Common myeloid progenitor, CD34-positive (primary cell): ENCODE measurements around the gene ARMC9.

ENCODE experiments used
- CTCF ChIA-PET: fragments of 350-600 bp; sonication (Branson Sonifier 250); formaldehyde crosslinking; loops from one replicate; lab custom pipeline; 2021; ENCODE audit warnings: antibody characterized with exemption; lab: Charles Lee
- POLR2A ChIA-PET: fragments of 350-600 bp; sonication (Branson Sonifier 250); formaldehyde crosslinking; loops from one replicate; lab custom pipeline; 2021; ENCODE audit warnings: antibody characterized with exemption; lab: Charles Lee
- DNase-seq, 3 donors: peaks; one replicate each; pipeline versions ENCODE4 v3.0.0 to v3.0.0-alpha.2; 2013
- H3K27ac ChIP-seq, 2 experiments: 1 replicate in 1 of 2; 2 replicates in 1 of 2; pipeline ENCODE4 v1.7.0; 2013; ENCODE audit warnings: inconsistent platforms in 2 of 2, low read length in 2 of 2, mild to moderate bottlenecking in 2 of 2, low read depth in 1 of 2, moderate library complexity in 1 of 2; ENCODE audit not compliant: severe bottlenecking in 2 of 2, insufficient read depth in 1 of 2, poor library complexity in 1 of 2
- H3K27me3 ChIP-seq, 5 experiments: replicated peaks in 2 of 5; 1 replicate in 3 of 5; 2 replicates in 2 of 5; pipeline versions ENCODE4 v1.6.1 to v1.7.0; 2013; ENCODE audit warnings: low read length in 4 of 5, mild to moderate bottlenecking in 2 of 5, moderate library complexity in 2 of 5, inconsistent platforms in 1 of 5; ENCODE audit not compliant: insufficient read depth in 5 of 5, control insufficient read depth in 4 of 5
- H3K36me3 ChIP-seq, 4 experiments: 1 replicate in 2 of 4; 2 replicates in 2 of 4; pipeline versions ENCODE4 v1.6.1 to v1.7.0; 2013; ENCODE audit warnings: low read length in 3 of 4, control low read depth in 1 of 4, mild to moderate bottlenecking in 1 of 4; ENCODE audit not compliant: control insufficient read depth in 4 of 4, insufficient read depth in 4 of 4
- H3K4me1 ChIP-seq, 4 experiments: 1 replicate in 3 of 4; 2 replicates in 1 of 4; pipeline versions ENCODE4 v1.6.1 to v1.7.1; 2013; ENCODE audit warnings: low read length in 3 of 4, mild to moderate bottlenecking in 3 of 4, control low read depth in 1 of 4, inconsistent platforms in 1 of 4, moderate library complexity in 1 of 4; ENCODE audit not compliant: control insufficient read depth in 4 of 4, insufficient read depth in 4 of 4; ENCODE audit errors: control extremely low read depth in 1 of 4
- H3K4me3 ChIP-seq, 7 experiments: 1 replicate in 4 of 7; 2 replicates in 3 of 7; pipeline versions ENCODE4 v1.5.1 to v1.7.0; 2013; ENCODE audit warnings: mild to moderate bottlenecking in 7 of 7, low read length in 6 of 7, moderate library complexity in 6 of 7, inconsistent platforms in 2 of 7, low read depth in 2 of 7, control low read depth in 1 of 7; ENCODE audit not compliant: insufficient read depth in 4 of 7, control insufficient read depth in 1 of 7; ENCODE audit errors: extremely low read depth in 1 of 7
- H3K9me3 ChIP-seq, 5 experiments: 1 replicate in 4 of 5; 2 replicates in 1 of 5; pipeline versions ENCODE4 v1.6.1 to v1.7.1; 2013; ENCODE audit warnings: low read length in 4 of 5, mild to moderate bottlenecking in 2 of 5, inconsistent platforms in 1 of 5, low read depth in 1 of 5, moderate library complexity in 1 of 5; ENCODE audit not compliant: control insufficient read depth in 4 of 5, insufficient read depth in 2 of 5; ENCODE audit errors: control extremely low read depth in 1 of 5
- WGBS: methylation state at CpG from one replicate; pipeline ENCODE4 v1.1.5; 2013; ENCODE audit not compliant: insufficient coverage; 5-methylcytosine and 5-hydroxymethylcytosine counted together

Gene ARMC9

DNA sequence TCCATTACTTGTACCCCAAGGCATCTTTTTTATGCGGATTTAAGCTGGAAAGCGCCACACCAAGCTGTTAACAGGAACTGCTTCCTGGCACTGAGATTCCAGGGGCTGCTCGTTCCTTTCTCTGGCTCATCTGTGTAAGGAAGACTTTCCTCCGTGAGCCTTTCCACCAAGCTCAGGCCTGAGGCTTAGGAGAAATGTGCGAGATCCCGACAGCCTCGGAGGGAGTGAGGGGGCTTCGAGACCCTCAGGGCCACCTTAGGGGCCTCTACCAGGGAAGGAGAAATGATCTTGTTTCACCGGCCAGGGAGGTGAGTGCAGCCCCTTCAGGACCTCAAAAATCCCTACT is 214.2 kb downstream of the ARMC9 start:
- no peaks in the 10 kb centered on the region for H3K36me3 ChIP-seq
- peaks cover 0 to 5% (median 0%) of the 10 kb centered on the region in 5 experiments for H3K9me3 ChIP-seq
- H3K27ac ChIP-seq, result no peak overlapping the region
- WGBS, result 58% methylated on average over 8 of the region's 9 CpGs
- ChIA-PET CTCF (interaction anchor here (0.8 to 17.1 kb wide), 26 partner anchors 9 to 313 kb away, joined by 3 to 234 read pairs (median 5); no protein-coding TSS in a partner anchor), POLR2A (no interaction called here)
- H3K4me1 ChIP-seq, result peaks cover 0 to 11% (median 5%) of the 10 kb centered on the region in 4 experiments
- H3K4me3 ChIP-seq, result peak overlapping the region in 4 of 7 experiments; percentile 64 to 78 (median 72)
- DNase-seq, result no peak
- peaks cover 0 to 8% (median 5%) of the 10 kb centered on the region in 5 experiments for H3K27me3 ChIP-seq

DNA sequence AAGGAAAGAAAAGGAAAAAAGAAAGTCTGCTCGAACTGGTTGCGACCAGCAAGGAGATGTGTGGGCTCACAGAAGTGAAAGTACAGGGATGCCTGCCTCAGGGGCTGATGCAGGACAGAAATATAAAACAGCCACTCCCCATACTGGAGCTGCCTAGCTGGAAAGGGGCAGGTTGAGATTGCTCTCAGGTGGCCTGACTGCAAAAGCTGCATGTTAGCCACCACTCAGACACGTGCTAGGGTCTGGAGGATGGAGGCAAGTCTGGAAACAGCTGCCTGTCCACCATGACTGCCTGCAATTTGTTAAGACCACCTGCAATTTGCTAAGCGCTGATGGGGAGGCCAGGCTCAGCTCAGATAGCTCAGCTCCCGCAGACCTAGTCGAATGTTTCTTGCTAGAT is 215.0 kb downstream of the ARMC9 start:
- H3K27me3 ChIP-seq, result peaks cover 0 to 8% (median 5%) of the 10 kb centered on the region in 5 experiments
- ChIA-PET CTCF (interaction anchor here (0.8 to 17.1 kb wide), 20 partner anchors 9 to 314 kb away, joined by 3 to 234 read pairs (median 6); no protein-coding TSS in a partner anchor), POLR2A (no interaction called here)
- no peak for DNase-seq
- peaks cover 0 to 11% (median 5%) of the 10 kb centered on the region in 4 experiments for H3K4me1 ChIP-seq
- 96% methylated on average over 6 of the region's 6 CpGs for WGBS
- no peak overlapping the region for H3K4me3 ChIP-seq
- peaks cover 0 to 5% (median 0%) of the 10 kb centered on the region in 5 experiments for H3K9me3 ChIP-seq
- no peaks in the 10 kb centered on the region for H3K36me3 ChIP-seq
- H3K27ac ChIP-seq, result no peak overlapping the region

DNA sequence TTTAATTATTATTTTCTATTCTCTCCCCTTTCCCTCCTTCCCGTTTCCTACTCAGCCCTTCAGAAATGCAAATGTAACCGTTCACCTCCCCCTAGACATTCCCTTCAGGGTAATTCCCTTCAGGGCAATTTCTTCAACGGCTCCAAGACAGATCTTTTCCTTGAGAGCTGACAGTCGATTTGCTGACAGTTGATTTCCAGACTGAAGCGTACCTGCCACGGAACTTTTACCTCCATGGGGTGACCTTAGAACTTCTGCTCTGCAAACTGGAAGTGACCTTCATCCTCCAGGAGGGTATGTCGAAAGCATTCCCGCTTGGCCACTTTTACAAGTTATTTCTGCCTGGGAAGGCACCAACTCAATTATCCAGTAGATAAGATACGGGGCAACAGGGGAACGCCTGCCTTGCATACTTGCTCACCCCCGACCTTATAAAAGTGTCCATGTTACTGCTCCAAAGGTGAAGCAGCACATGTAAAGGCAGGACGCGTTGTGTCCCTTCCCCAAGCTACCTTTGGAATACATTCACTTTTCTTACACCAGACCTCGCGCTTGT is 215.6 kb downstream of the ARMC9 start:
- H3K27me3 ChIP-seq, result peaks cover 0 to 8% (median 5%) of the 10 kb centered on the region in 5 experiments
- H3K9me3 ChIP-seq, result peaks cover 0 to 5% (median 0%) of the 10 kb centered on the region in 5 experiments
- CTCF ChIA-PET, result interaction anchor here (0.8 to 17.1 kb wide), 11 partner anchors 9 to 310 kb away, joined by 3 to 234 read pairs (median 5); no protein-coding TSS in a partner anchor
- no peak overlapping the region for H3K4me3 ChIP-seq
- H3K36me3 ChIP-seq, result no peaks in the 10 kb centered on the region
- POLR2A ChIA-PET, result no interaction called here
- 97% methylated on average over 13 of the region's 15 CpGs for WGBS
- no peak for DNase-seq
- peaks cover 0 to 11% (median 5%) of the 10 kb centered on the region in 4 experiments for H3K4me1 ChIP-seq
- no peak overlapping the region for H3K27ac ChIP-seq

DNA sequence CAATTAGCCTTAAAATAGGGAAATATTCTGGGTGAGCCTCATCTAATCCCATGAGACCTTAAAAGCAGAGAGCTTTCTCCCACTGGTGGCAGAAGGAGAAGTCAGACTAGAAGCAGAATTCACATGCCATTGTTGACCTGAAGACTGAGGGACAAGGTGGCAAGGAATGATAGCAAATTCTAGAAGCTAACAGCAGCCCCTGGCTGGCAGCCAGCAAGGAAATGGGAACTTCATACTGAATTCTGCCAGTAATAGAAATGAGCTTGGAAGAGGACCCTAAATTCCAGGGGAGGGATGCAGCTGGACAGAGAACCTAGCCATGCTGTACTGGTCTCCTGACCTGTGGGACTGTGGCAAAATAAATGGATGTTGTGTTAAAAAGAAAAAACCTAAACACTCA is 216.6 kb downstream of the ARMC9 start:
- no peak overlapping the region for H3K27ac ChIP-seq
- peaks cover 0 to 8% (median 5%) of the 10 kb centered on the region in 5 experiments for H3K27me3 ChIP-seq
- H3K4me3 ChIP-seq, result no peak overlapping the region
- H3K36me3 ChIP-seq, result no peaks in the 10 kb centered on the region
- DNase-seq, result peak in 1 of 3 donors; percentile 50
- CTCF ChIA-PET, result interaction anchor here (0.5 to 17.1 kb wide), 9 partner anchors 13 to 338 kb away, joined by 3 to 234 read pairs (median 4); no protein-coding TSS in a partner anchor
- POLR2A ChIA-PET, result interaction anchor here (0.7 kb wide), 1 partner anchor 304 kb away, joined by 3 read pairs; no protein-coding TSS in a partner anchor
- peaks cover 0 to 11% (median 5%) of the 10 kb centered on the region in 4 experiments for H3K4me1 ChIP-seq
- H3K9me3 ChIP-seq, result peaks cover 0 to 5% (median 0%) of the 10 kb centered on the region in 5 experiments

DNA sequence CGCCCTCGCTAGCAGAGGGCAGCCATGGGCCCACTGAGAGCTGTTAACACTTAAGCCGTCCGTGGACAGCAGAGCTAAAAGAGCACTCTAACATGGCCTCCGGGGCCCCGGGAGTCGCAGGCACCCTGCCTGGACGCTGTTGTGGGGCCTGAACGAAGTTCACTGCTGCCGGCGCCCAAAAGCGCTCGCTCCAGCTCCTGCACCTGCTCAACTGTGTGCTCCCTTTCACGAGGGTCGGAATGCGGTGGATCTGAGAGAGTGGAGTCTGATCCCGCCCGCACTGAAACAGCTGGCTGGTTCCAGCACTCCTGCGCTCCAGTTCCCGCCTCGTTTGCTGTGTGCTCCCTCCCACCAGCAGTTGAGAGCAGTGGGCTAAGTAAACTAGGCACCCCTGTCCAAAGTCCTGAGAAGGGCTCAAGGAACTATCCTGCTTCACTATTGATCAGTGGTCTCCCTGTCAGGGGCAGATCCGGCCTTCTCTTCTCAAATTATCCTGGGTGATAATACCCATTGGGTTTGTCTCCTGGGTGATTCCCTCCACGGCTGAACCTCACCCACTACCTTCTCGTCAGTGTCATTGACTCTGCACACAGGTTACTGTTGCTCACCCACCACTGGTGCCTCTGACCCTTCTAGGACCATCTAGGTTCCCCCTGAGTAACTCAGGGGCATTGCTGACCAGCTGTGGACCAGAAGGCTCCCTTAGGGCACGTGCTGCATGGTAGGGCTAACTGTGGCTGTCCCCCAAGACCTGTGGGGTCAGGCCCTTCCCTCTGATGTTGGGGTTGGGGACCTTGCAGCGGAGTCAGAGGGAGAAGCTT is 220.6 kb downstream of the ARMC9 start:
- Histone ChIP-seq H3K27me3 (no peaks in the 10 kb centered on the region), H3K36me3 (no peaks in the 10 kb centered on the region), H3K27ac (no peak overlapping the region), H3K4me1 (peaks cover 0 to 2% (median 0%) of the 10 kb centered on the region in 4 experiments), H3K9me3 (no peaks in the 10 kb centered on the region), H3K4me3 (no peak overlapping the region)
- 93% methylated on average over 26 of the region's 26 CpGs for WGBS
- ChIA-PET CTCF (interaction anchor here (0.8 to 1.2 kb wide), 4 partner anchors 10 to 366 kb away, joined by 3 read pairs; no protein-coding TSS in a partner anchor), POLR2A (no interaction called here)
- DNase-seq, result no peak

DNA sequence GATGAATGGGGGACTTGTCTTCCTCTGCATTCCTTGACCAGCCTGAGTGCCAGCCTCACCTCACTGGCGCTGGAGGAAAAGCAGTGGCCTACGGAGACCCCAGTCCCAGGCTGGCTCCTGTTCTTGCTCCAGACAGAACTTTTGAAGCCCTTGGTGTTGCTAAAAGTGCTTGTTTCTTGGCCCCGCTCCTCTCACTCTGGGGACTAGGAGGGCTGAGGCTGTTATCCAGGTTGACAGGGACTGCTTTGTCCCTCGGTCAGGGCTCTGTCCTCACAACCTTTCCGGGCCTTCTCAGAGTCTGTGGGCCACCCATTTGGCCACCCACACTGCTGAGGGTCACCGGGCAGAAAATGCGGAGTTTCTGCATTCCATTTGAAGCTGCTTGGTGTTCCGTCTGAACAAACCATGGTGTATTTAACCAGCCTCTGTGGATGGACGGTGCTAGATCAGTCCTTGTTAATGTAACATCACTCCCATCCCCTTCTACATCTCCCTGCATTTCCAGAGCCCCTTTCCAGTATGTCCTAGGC is 222.7 kb downstream of the ARMC9 start:
- CTCF ChIA-PET, result interaction anchor here (1.4 to 5.4 kb wide), 3 partner anchors 9 to 31 kb away, joined by 3 to 27 read pairs (median 5); no protein-coding TSS in a partner anchor
- WGBS, result 94% methylated on average over 9 of the region's 9 CpGs
- no peaks in the 10 kb centered on the region for H3K36me3 ChIP-seq
- H3K27me3 ChIP-seq, result no peaks in the 10 kb centered on the region
- POLR2A ChIA-PET, result no interaction called here
- no peak overlapping the region for H3K27ac ChIP-seq
- no peak for DNase-seq
- peaks cover 0 to 2% (median 0%) of the 10 kb centered on the region in 4 experiments for H3K4me1 ChIP-seq
- H3K4me3 ChIP-seq, result no peak overlapping the region
- no peaks in the 10 kb centered on the region for H3K9me3 ChIP-seq
